Gastrocnemius medialis (tissue), 4 donors: Measurements from ENCODE around the gene CNR2. TPM values are rescaled to one million over a fixed set of nuclear protein-coding genes. Genes with fewer than 3 reads are reported as not detected.

ENCODE experiments used
- ATAC-seq, 2 donors: fragments of 150-250 bp; one replicate each; pipeline ENCODE4 v1.9.1; 2016
- DNase-seq, 2 donors: peaks; one replicate each; pipeline ENCODE4 v3.0.0-alpha.2; 2019
- H3K27ac ChIP-seq, 4 donors: fragments of 200-600 bp; sonication (generic); 1 replicate in 1 of 4; 2 replicates in 3 of 4; pipeline ENCODE4 v1.5.1; 2016 to 2018; ENCODE audit warnings: mild to moderate bottlenecking in 2 of 4, moderate library complexity in 1 of 4
- H3K27me3 ChIP-seq, 3 donors: fragments of 200-600 bp; sonication (generic) in 2 of 3; 1 replicate in 1 of 3; 2 replicates in 2 of 3; pipeline versions ENCODE4 v1.5.1 to v1.6.0; 2016 to 2019; ENCODE audit warnings: mild to moderate bottlenecking in 1 of 3, moderate library complexity in 1 of 3
- H3K36me3 ChIP-seq, 2 donors: fragments of 200-600 bp; sonication (generic) in 1 of 2; one replicate each; pipeline ENCODE4 v1.5.1; 2017 to 2018
- H3K4me1 ChIP-seq, 2 donors: fragments of 200-600 bp; sonication (generic) in 1 of 2; one replicate each; pipeline ENCODE4 v1.5.1; 2016 to 2017; ENCODE audit warnings: mild to moderate bottlenecking in 2 of 2
- H3K4me3 ChIP-seq, 4 donors: fragments of 200-600 bp; sonication (generic) in 3 of 4; 1 replicate in 1 of 4; 2 replicates in 3 of 4; pipeline ENCODE4 v1.5.1; 2016 to 2019; ENCODE audit warnings: mild to moderate bottlenecking in 2 of 4
- H3K9me3 ChIP-seq, 3 donors: fragments of 200-600 bp; sonication (generic) in 2 of 3; 1 replicate in 1 of 3; 2 replicates in 2 of 3; pipeline ENCODE4 v1.5.1; 2016 to 2019
- CTCF ChIP-seq, 5 experiments: fragments of 450-650 bp in 3 of 5; fragments of 200-600 bp in 2 of 5; sonication (generic) in 2 of 5; IDR thresholded peaks in 4 of 5; conservative IDR thresholded peaks in 1 of 5; 1 replicate in 4 of 5; 2 replicates in 1 of 5; pipeline ENCODE4 v1.5.1; 2016 to 2019; ENCODE audit warnings: antibody characterized with exemption in 5 of 5, mild to moderate bottlenecking in 3 of 5, moderate library complexity in 3 of 5
- POLR2A ChIP-seq, 2 donors: fragments of 450-650 bp; IDR thresholded peaks; one replicate each; pipeline ENCODE4 v1.6.1; 2017; ENCODE audit warnings: antibody characterized with exemption in 2 of 2, mild to moderate bottlenecking in 2 of 2, moderate library complexity in 2 of 2
- in situ Hi-C, 4 donors: fragments of 200-750 bp; cut with MboI; loops; one replicate each; pipeline versions ENCODE4 v1.15.0 to v1.8.0; 2017; ENCODE audit warnings: low sequenced_read_pairs in 4 of 4
- intact Hi-C: fragments of 100-400 bp; cut with DNase I; formaldehyde crosslinking; loops from one replicate; pipeline ENCODE4 v1.15.1; 2023; ENCODE audit warnings: low total_unique reads
- total RNA-seq, 4 donors: library from RNA; depleted of rRNA; stranded (reverse); fragments of >200 nt; gene quantifications; one replicate each; pipeline versions ENCODE4 v1.1.0 to v1.2.3, GENCODE V29; 2016

Gene CNR2
- total RNA-seq, 4 donors from 2014 or later = not detected

- Histone ChIP-seq H3K4me1 (peaks cover 0 to 5% of the 10 kb centered on the region in 2 donors), H3K36me3 (no peaks in the 10 kb centered on the region), H3K9me3 (no peaks in the 10 kb centered on the region), H3K4me3 (no peak overlapping the region), H3K27me3 (no peaks in the 10 kb centered on the region), H3K27ac (no peak overlapping the region)
- ATAC-seq (no peak), DNase-seq (no peak)
- TF ChIP-seq CTCF (IDR thresholded peaks at IDR 0.05 in 4 of 5, conservative IDR thresholded peaks at IDR 0.05 in 1 of 5) (no peak), POLR2A (IDR thresholded peaks at IDR 0.05) (no peak)
- intact Hi-C loops = no loop called here
- in situ Hi-C loops = no loop called here
These were observed 15.6 kb upstream of the CNR2 start for GRCh38 chr1:23928789-23929188.

GRCh38 chr1:23927097-23927496, 13.9 kb upstream of the CNR2 start:
- H3K9me3 ChIP-seq = no peaks in the 10 kb centered on the region
- intact Hi-C loops = no loop called here
- H3K36me3 ChIP-seq = no peaks in the 10 kb centered on the region
- peaks cover 0 to 5% of the 10 kb centered on the region in 2 donors for H3K4me1 ChIP-seq
- DNase-seq = no peak
- no peak for TF ChIP-seq CTCF (IDR thresholded peaks at IDR 0.05 in 4 of 5, conservative IDR thresholded peaks at IDR 0.05 in 1 of 5)
- no peak for TF ChIP-seq POLR2A (IDR thresholded peaks at IDR 0.05)
- H3K4me3 ChIP-seq = no peak overlapping the region
- H3K27me3 ChIP-seq = no peaks in the 10 kb centered on the region
- ATAC-seq = no peak
- in situ Hi-C loops = no loop called here
- H3K27ac ChIP-seq = no peak overlapping the region

GRCh38 chr1:23925279-23925678, 12.1 kb upstream of the CNR2 start:
- in situ Hi-C loops (no loop called here), intact Hi-C loops (no loop called here)
- Histone ChIP-seq H3K4me3 (no peak overlapping the region), H3K27me3 (no peaks in the 10 kb centered on the region), H3K27ac (no peak overlapping the region), H3K4me1 (peaks cover 6 to 13% of the 10 kb centered on the region in 2 donors), H3K9me3 (no peaks in the 10 kb centered on the region), H3K36me3 (no peaks in the 10 kb centered on the region)
- TF ChIP-seq POLR2A (IDR thresholded peaks at IDR 0.05) (no peak), CTCF (IDR thresholded peaks at IDR 0.05 in 4 of 5, conservative IDR thresholded peaks at IDR 0.05 in 1 of 5) (no peak)
- DNase-seq (no peak), ATAC-seq (no peak)

DNA sequence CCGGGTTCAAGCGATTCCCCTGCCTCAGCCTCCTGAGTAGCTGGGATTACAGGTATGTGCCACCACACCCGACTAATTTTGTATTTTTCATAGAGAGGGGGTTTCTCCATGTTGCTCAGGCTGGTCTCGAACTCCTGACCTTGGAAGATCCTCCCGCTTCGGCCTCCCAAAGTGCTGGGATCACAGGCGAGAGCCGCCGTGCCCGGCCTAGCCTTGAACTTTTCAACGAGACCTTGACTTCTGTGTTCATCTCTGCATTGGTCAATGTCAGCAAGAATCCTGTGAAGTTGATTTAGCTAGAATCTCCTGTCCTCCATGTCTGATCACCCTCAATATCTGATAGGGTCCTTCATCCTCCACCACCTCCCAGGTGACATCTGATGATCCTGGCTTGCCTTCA, 11.4 kb upstream of the CNR2 start:
- intact Hi-C loops = loop anchor here (5.0 kb wide), 1 partner anchor 57 kb away; the partner anchor contains the start of gene FUCA1

More for the DNA sequence above, 11.4 kb upstream of the CNR2 start:
- Histone ChIP-seq H3K9me3 (no peaks in the 10 kb centered on the region), H3K4me1 (peaks cover 13 to 20% of the 10 kb centered on the region in 2 donors), H3K4me3 (no peak overlapping the region), H3K27ac (no peak overlapping the region), H3K27me3 (no peaks in the 10 kb centered on the region), H3K36me3 (no peaks in the 10 kb centered on the region)
- no peak for DNase-seq
- no peak for TF ChIP-seq CTCF (IDR thresholded peaks at IDR 0.05 in 4 of 5, conservative IDR thresholded peaks at IDR 0.05 in 1 of 5)
- TF ChIP-seq POLR2A (IDR thresholded peaks at IDR 0.05) = no peak
- no peak for ATAC-seq
- in situ Hi-C loops = no loop called here
